Peyer's patch (tissue), 4 donors: ENCODE measurements around the gene NLGN1.

Experiments
- CTCF ChIP-seq, 6 experiments: fragments of 450-650 bp in 4 of 6; fragments of 200-600 bp in 2 of 6; sonication (generic) in 1 of 6; IDR thresholded peaks; one replicate each; pipeline ENCODE4 v1.5.1; 2017 to 2019; ENCODE audit warnings: antibody characterized with exemption in 6 of 6, mild to moderate bottlenecking in 3 of 6, moderate library complexity in 1 of 6
- POLR2A ChIP-seq, 2 donors: fragments of 450-650 bp; IDR thresholded peaks; one replicate each; pipeline ENCODE4 v1.5.1; 2017; ENCODE audit warnings: antibody characterized with exemption in 2 of 2, mild to moderate bottlenecking in 2 of 2, moderate library complexity in 2 of 2

- TF ChIP-seq CTCF (IDR thresholded peaks at IDR 0.05) (no peak), POLR2A (IDR thresholded peaks at IDR 0.05) (no peak)
Observed at GRCh38 chr3:173732237-173732636, 334.7 kb downstream of the NLGN1 start.
